ENCODE measurements around the gene SMAGP. TPM values are rescaled to one million over a fixed set of nuclear protein-coding genes. Genes with fewer than 3 reads are reported as not detected.

The SMAGP gene
- total RNA-seq, 1 donor from 2014 or later = 24.5 TPM

- Histone ChIP-seq H3K27me3 (ENCODE audit: control insufficient read depth, insufficient read depth, low read length) (no peaks in the 10 kb centered on the region), H3K36me3 (ENCODE audit: control insufficient read depth, insufficient read depth, low read length) (no peaks in the 10 kb centered on the region), H3K4me3 (ENCODE audit: low read depth, low read length) (no peak overlapping the region)
- no peak for DNase-seq (ENCODE audit: low read depth)
- no peak for TF ChIP-seq CTCF (IDR thresholded peaks at IDR 0.05; ENCODE audit: insufficient read depth, low read length, poor library complexity, severe bottlenecking)
Observed at GRCh38 chr12:51208016-51208660, 62.1 kb downstream of the SMAGP start.

GRCh38 chr12:51205350-51205749, 64.9 kb downstream of the SMAGP start:
- H3K27me3 ChIP-seq (ENCODE audit: control insufficient read depth, insufficient read depth, low read length) = no peaks in the 10 kb centered on the region
- no peaks in the 10 kb centered on the region for H3K36me3 ChIP-seq (ENCODE audit: control insufficient read depth, insufficient read depth, low read length)
- no peak for TF ChIP-seq CTCF (IDR thresholded peaks at IDR 0.05; ENCODE audit: insufficient read depth, low read length, poor library complexity, severe bottlenecking)
- no peak for DNase-seq (ENCODE audit: low read depth)
- H3K4me3 ChIP-seq (ENCODE audit: low read depth, low read length) = no peak overlapping the region

GRCh38 chr12:51202718-51203117, 67.5 kb downstream of the SMAGP start:
- no peak for DNase-seq (ENCODE audit: low read depth)
- no peaks in the 10 kb centered on the region for H3K36me3 ChIP-seq (ENCODE audit: control insufficient read depth, insufficient read depth, low read length)
- H3K4me3 ChIP-seq (ENCODE audit: low read depth, low read length) = no peak overlapping the region
- no peaks in the 10 kb centered on the region for H3K27me3 ChIP-seq (ENCODE audit: control insufficient read depth, insufficient read depth, low read length)
- TF ChIP-seq CTCF (IDR thresholded peaks at IDR 0.05; ENCODE audit: insufficient read depth, low read length, poor library complexity, severe bottlenecking) = no peak

- no peak for DNase-seq (ENCODE audit: low read depth)
- TF ChIP-seq CTCF (IDR thresholded peaks at IDR 0.05; ENCODE audit: insufficient read depth, low read length, poor library complexity, severe bottlenecking) = no peak
- H3K36me3 ChIP-seq (ENCODE audit: control insufficient read depth, insufficient read depth, low read length) = no peaks in the 10 kb centered on the region
- no peaks in the 10 kb centered on the region for H3K27me3 ChIP-seq (ENCODE audit: control insufficient read depth, insufficient read depth, low read length)
- H3K4me3 ChIP-seq (ENCODE audit: low read depth, low read length) = no peak overlapping the region
Observed at GRCh38 chr12:51200806-51201205, 69.4 kb downstream of the SMAGP start.

DNA sequence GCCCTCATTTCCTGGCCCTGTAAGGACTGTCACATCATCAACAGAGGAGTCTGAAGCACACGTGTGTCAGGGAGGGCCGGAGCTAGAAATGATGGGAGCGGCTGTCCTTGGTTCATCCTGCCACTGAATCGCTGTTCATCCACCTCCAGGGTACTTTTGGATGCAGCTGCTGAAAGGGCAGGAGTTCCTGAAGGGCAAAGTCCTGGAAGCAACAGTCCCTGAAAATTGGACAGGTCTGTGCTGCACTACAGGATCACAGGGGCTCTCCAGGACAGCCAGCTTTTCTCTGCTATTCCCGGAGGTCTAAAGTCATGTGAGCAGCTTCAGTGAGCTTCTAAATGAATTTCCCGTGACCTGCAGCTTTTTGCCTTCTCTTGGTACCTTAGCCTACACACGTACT, 70.1 kb downstream of the SMAGP start:
- Histone ChIP-seq H3K4me3 (ENCODE audit: low read depth, low read length) (no peak overlapping the region), H3K36me3 (ENCODE audit: control insufficient read depth, insufficient read depth, low read length) (no peaks in the 10 kb centered on the region), H3K27me3 (ENCODE audit: control insufficient read depth, insufficient read depth, low read length) (no peaks in the 10 kb centered on the region)
- TF ChIP-seq CTCF (IDR thresholded peaks at IDR 0.05; ENCODE audit: insufficient read depth, low read length, poor library complexity, severe bottlenecking) = no peak
- no peak for DNase-seq (ENCODE audit: low read depth)

- Histone ChIP-seq H3K4me3 (ENCODE audit: low read depth, low read length) (no peak overlapping the region), H3K36me3 (ENCODE audit: control insufficient read depth, insufficient read depth, low read length) (no peaks in the 10 kb centered on the region), H3K27me3 (ENCODE audit: control insufficient read depth, insufficient read depth, low read length) (no peaks in the 10 kb centered on the region)
- no peak for TF ChIP-seq CTCF (IDR thresholded peaks at IDR 0.05; ENCODE audit: insufficient read depth, low read length, poor library complexity, severe bottlenecking)
- DNase-seq (ENCODE audit: low read depth) = no peak
Observed at GRCh38 chr12:51199366-51199945, 70.8 kb downstream of the SMAGP start.

Measured in kidney epithelial cell (primary cell).